K562 (cell line): ENCODE measurements around the gene LAPTM5. TPM values are rescaled to one million over a fixed set of nuclear protein-coding genes. Genes with fewer than 3 reads are reported as not detected.

Source experiments
- ATAC-seq: fragments of 200-7000 bp; cut with Tn5 transposase; 3 replicates; pipeline ENCODE4 v1.9.1; 2020; ENCODE audit warnings: moderate library complexity
- BruUV-seq: library from RNA; stranded (reverse); fragments of 400-500 nt; replicated peaks from 2 replicates; lab custom pipeline; 2021; lab: Mats Ljungman, UMichigan
- CTCF ChIA-PET: fragments of 300-600 bp; formaldehyde crosslinking; extraction: SDS; loops from one replicate; lab custom pipeline; 2021; ENCODE audit warnings: low intra/inter-chr PET ratio; lab: Yijun Ruan, JAX
- POLR2A ChIA-PET: fragments of 300-600, 350-650 bp; sonication (Branson Sonifier 250); formaldehyde crosslinking; extraction: SDS; loops from one replicate; lab custom pipeline; 2021; ENCODE audit warnings: antibody characterized with exemption, inconsistent platforms; lab: Yijun Ruan, JAX
- DNase-seq, 4 experiments: peaks; one replicate each; pipeline versions ENCODE4 v3.0.0 to v3.0.0-alpha.2; 2011 to 2018; ENCODE audit warnings: low spot score in 3 of 4, mixed read lengths in 3 of 4; ENCODE audit errors: extremely low read depth in 1 of 4
- FAIRE-seq: peaks from 2 replicates; lab custom pipeline; 2011; peaks lifted over from hg19 to GRCh38; lab: Jason Lieb, UNC
- H2AFZ ChIP-seq: 2 replicates; pipeline ENCODE4 v1.6.0; 2011; ENCODE audit warnings: low read depth, low read length, control low read depth, inconsistent platforms
- H3K27ac ChIP-seq: fragments of 200-600 bp; 3 replicates; pipeline ENCODE4 v1.8.0; 2011; ENCODE audit warnings: low read depth, mild to moderate bottlenecking, control low read depth, inconsistent platforms, low read length, moderate library complexity, mixed read lengths; ENCODE audit errors: extremely low read depth
- H3K27me3 ChIP-seq, 2 experiments: fragments of 300-600 bp in 1 of 2; 2 replicates in 1 of 2; 3 replicates in 1 of 2; pipeline versions ENCODE4 v1.6.0 to v1.8.0; 2011; ENCODE audit warnings: inconsistent platforms in 2 of 2, low read length in 2 of 2, mild to moderate bottlenecking in 1 of 2, mixed read lengths in 1 of 2, moderate library complexity in 1 of 2; ENCODE audit not compliant: control insufficient read depth in 2 of 2, insufficient read depth in 2 of 2
- H3K36me3 ChIP-seq: fragments of 300-600 bp; 3 replicates; pipeline ENCODE4 v1.8.0; 2011; ENCODE audit warnings: mild to moderate bottlenecking, low read length, inconsistent platforms; ENCODE audit not compliant: control insufficient read depth, insufficient read depth
- H3K4me1 ChIP-seq, 2 experiments: fragments of 200-600 bp in 1 of 2; replicated peaks in 1 of 2; 2 replicates in 1 of 2; 3 replicates in 1 of 2; pipeline versions ENCODE4 v1.5.1 to v1.8.0; 2011; ENCODE audit warnings: inconsistent platforms in 2 of 2, low read length in 2 of 2, mild to moderate bottlenecking in 1 of 2, mixed read lengths in 1 of 2, moderate library complexity in 1 of 2; ENCODE audit not compliant: control insufficient read depth in 2 of 2, insufficient read depth in 2 of 2
- H3K4me2 ChIP-seq: 2 replicates; pipeline ENCODE4 v1.6.1; 2011; ENCODE audit warnings: low read length, control low read depth, inconsistent platforms, mixed read lengths; ENCODE audit not compliant: insufficient read depth
- H3K4me3 ChIP-seq: fragments of 200-600 bp; sonication (generic), shearing (Covaris generic); 2 replicates; pipeline ENCODE4 v1.5.1; 2016; ENCODE audit warnings: control low read depth, inconsistent platforms
- H3K79me2 ChIP-seq: fragments of 200-600 bp; 3 replicates; pipeline ENCODE4 v1.8.0; 2011; ENCODE audit warnings: low read length, inconsistent platforms; ENCODE audit not compliant: control insufficient read depth, insufficient read depth
- H3K9ac ChIP-seq, 2 experiments: 2 replicates each; pipeline versions ENCODE4 v1.6.0 to v1.6.1; 2011; ENCODE audit warnings: low read depth in 2 of 2, low read length in 2 of 2, control low read depth in 1 of 2, inconsistent platforms in 1 of 2, mild to moderate bottlenecking in 1 of 2, mixed read lengths in 1 of 2; ENCODE audit not compliant: insufficient read depth in 1 of 2
- H3K9me1 ChIP-seq: one replicate; pipeline ENCODE4 v1.6.0; 2011; ENCODE audit warnings: inconsistent platforms, mild to moderate bottlenecking, low read length, moderate library complexity; ENCODE audit not compliant: control insufficient read depth, insufficient read depth
- H3K9me3 ChIP-seq: replicated peaks from 2 replicates; pipeline ENCODE4 v1.5.1; 2011; ENCODE audit warnings: low read depth, low read length, inconsistent platforms; ENCODE audit not compliant: control insufficient read depth, insufficient read depth
- H4K20me1 ChIP-seq: replicated peaks from 2 replicates; pipeline ENCODE4 v1.6.1; 2011; ENCODE audit warnings: low read length, inconsistent platforms, mixed read lengths; ENCODE audit not compliant: control insufficient read depth, insufficient read depth
- FOS ChIP-seq: IDR thresholded peaks from 3 replicates; pipeline ENCODE4 v1.6.1; 2011; ENCODE audit not compliant: insufficient read length; ENCODE audit errors: extremely low read depth
- FOXK1 ChIP-seq: sonication (generic); formaldehyde crosslinking; IDR thresholded peaks from 2 replicates; pipeline ENCODE4 v1.8.0; 2022; ENCODE audit warnings: missing genetic modification reagents, mild to moderate bottlenecking, borderline replicate concordance
- HIVEP1 ChIP-seq: fragments of 250-450 bp; sonication (Bioruptor Pico); IDR thresholded peaks from 2 replicates; pipeline ENCODE4 v1.4.0; 2020; ENCODE audit warnings: mild to moderate bottlenecking
- KDM1A ChIP-seq, 2 experiments: fragments of 450-650 bp; IDR thresholded peaks; 2 replicates each; pipeline ENCODE4 v1.6.1; 2016; ENCODE audit warnings: mild to moderate bottlenecking in 2 of 2
- KLF1 ChIP-seq: fragments of 450-650 bp; IDR thresholded peaks from 2 replicates; pipeline ENCODE4 v1.6.1; 2016; ENCODE audit warnings: missing genetic modification characterization, missing compliant biosample characterization
- PHTF2 ChIP-seq: fragments of 250-450 bp; sonication (Bioruptor Pico); IDR thresholded peaks from 2 replicates; pipeline ENCODE4 v1.5.0; 2021; ENCODE audit warnings: mild to moderate bottlenecking
- RBM25 ChIP-seq: fragments of 200-400 bp; formaldehyde crosslinking; IDR thresholded peaks from 2 replicates; pipeline ENCODE4 v1.6.1; 2018; ENCODE audit warnings: low read length, low read depth, moderate library complexity; ENCODE audit not compliant: severe bottlenecking
- SIRT6 ChIP-seq: IDR thresholded peaks from one replicate; pipeline ENCODE4 v1.6.1; 2012; ENCODE audit warnings: low read depth, mild to moderate bottlenecking, control low read depth, inconsistent platforms, low read length, moderate library complexity
- SPI1 ChIP-seq: IDR thresholded peaks from 2 replicates; pipeline ENCODE4 v1.6.1; 2011; ENCODE audit warnings: low read depth, low read length, control low read depth, borderline replicate concordance
- YY1 ChIP-seq, 3 experiments: IDR thresholded peaks; 2 replicates each; pipeline ENCODE4 v1.6.1; 2011; ENCODE audit warnings: low read length in 2 of 3, mild to moderate bottlenecking in 2 of 3, moderate library complexity in 2 of 3, borderline replicate concordance in 1 of 3, control low read depth in 1 of 3, low read depth in 1 of 3; ENCODE audit not compliant: insufficient read depth in 3 of 3, insufficient replicate concordance in 2 of 3, control insufficient read depth in 1 of 3, insufficient read length in 1 of 3; ENCODE audit errors: extremely low read depth in 1 of 3
- ZNF12 ChIP-seq: sonication (generic); formaldehyde crosslinking; IDR thresholded peaks from 2 replicates; pipeline ENCODE4 v1.4.0; 2020; ENCODE audit warnings: mild to moderate bottlenecking, missing genetic modification reagents
- ZNF143 ChIP-seq: sonication (generic); formaldehyde crosslinking; IDR thresholded peaks from 2 replicates; pipeline ENCODE4 v1.9.0; 2022; ENCODE audit warnings: mild to moderate bottlenecking, missing genetic modification reagents
- ZNF165 ChIP-seq: fragments of 250-450 bp; sonication (Bioruptor Pico); IDR thresholded peaks from 2 replicates; pipeline ENCODE4 v1.4.0; 2020; ENCODE audit warnings: borderline replicate concordance
- WGBS: fragments of 100-300 bp; shearing (Covaris generic); methylation state at CpG from one replicate; pipeline ENCODE4 v1.1.6; 2016; ENCODE audit warnings: low coverage, mixed read lengths; ENCODE audit not compliant: insufficient coverage; ENCODE audit errors: missing lambda C conversion rate; 5-methylcytosine and 5-hydroxymethylcytosine counted together
- in situ Hi-C: fragments of 300-500 bp; cut with MboI; formaldehyde crosslinking; loops from 4 replicates; pipeline ENCODE4 v1.15.0; 2018; ENCODE audit warnings: inconsistent platforms, mixed read lengths
- intact Hi-C: fragments of 100-400 bp; cut with micrococcal nuclease; formaldehyde crosslinking; loops from 2 replicates; pipeline ENCODE4 v1.14.2; 2022
- polyA plus RNA-seq, 8 experiments: library from polyadenylated mRNA; depleted of rRNA in 4 of 8; stranded (reverse) in 5 of 8; unstranded in 3 of 8; fragments of >200 nt; fragmentation: Nextera tagmentation in 2 of 8; fragmentation: Illumina TruSeq in 1 of 8; extraction: Ambion mirVana in 2 of 8; extraction: Trizol in 1 of 8; gene quantifications; 2 replicates each; pipeline versions ENCODE4 v1.2.1 to v1.2.3, GENCODE V29; 2011 to 2014; ENCODE audit warnings: inconsistent platforms in 1 of 8, missing spikeins in 1 of 8
- total RNA-seq, 7 experiments: library from RNA; depleted of rRNA in 6 of 7; stranded (reverse); fragments of >200 nt in 6 of 7; fragmentation: Illumina TruSeq in 2 of 7; extraction: Trizol in 2 of 7; gene quantifications; 2 replicates each; pipeline versions ENCODE4 v1.2.1 to v1.2.3, GENCODE V29; 2011 to 2021; ENCODE audit warnings: low replicate concordance in 1 of 7
- TF ChIP-seq, protein P1 (sequence below), 2 experiments: IDR thresholded peaks; 2 replicates each; pipeline ENCODE4 v1.6.1; 2011; ENCODE audit warnings: borderline replicate concordance in 1 of 2, control low read depth in 1 of 2, low read depth in 1 of 2, low read length in 1 of 2, mild to moderate bottlenecking in 1 of 2, mixed read lengths in 1 of 2, moderate library complexity in 1 of 2; ENCODE audit not compliant: insufficient read depth in 1 of 2, insufficient read length in 1 of 2, poor library complexity in 1 of 2, severe bottlenecking in 1 of 2; ENCODE audit errors: extremely low read depth in 1 of 2
- TF ChIP-seq, protein P2 (sequence below): fragments of 450-650 bp; formaldehyde crosslinking; IDR thresholded peaks from 2 replicates; pipeline ENCODE4 v1.4.0; 2020; ENCODE audit warnings: mild to moderate bottlenecking

The LAPTM5 gene
- total and polyA plus RNA-seq, 9 of the 15 experiments (the other 6 are each of a cell fraction or from before 2014, with no cell fraction given) = 2.4 to 47.3 (median 20.3) TPM

DNA sequence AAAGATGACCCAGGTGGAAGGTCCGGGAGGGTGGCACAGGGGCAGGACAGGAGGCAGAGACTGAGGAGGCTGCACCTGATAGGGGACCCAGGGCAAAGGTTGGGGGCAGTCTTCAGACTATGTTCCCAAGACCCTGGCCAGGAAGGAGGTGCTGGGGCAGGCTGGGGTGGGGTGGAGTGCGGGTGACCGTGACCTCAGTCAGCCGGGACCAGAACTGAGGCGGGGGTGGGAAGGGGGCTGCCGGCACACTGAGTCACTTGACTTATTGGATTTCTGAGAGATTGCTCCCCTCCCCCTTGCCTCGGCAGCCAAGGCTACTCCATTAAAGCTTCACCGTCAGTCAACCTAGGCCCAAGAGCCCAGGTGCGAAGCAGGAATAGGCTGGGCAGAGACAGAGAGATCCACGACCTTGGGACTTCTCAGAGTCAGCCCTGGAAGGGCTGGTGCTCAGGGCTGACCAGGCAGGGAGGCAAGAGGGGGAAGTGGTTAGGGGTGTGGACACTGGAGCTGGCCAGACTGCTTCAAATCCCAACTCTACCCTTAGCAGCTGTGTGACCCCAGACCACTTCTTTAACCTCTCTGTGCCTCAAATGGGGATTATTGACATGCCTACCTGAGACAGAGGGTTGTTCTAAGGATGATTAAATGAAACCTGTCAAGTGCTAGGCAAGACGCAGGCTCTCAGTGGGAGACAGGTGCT lies 47.9 kb upstream of the LAPTM5 start (continued):
- TF ChIP-seq, protein P1, sequence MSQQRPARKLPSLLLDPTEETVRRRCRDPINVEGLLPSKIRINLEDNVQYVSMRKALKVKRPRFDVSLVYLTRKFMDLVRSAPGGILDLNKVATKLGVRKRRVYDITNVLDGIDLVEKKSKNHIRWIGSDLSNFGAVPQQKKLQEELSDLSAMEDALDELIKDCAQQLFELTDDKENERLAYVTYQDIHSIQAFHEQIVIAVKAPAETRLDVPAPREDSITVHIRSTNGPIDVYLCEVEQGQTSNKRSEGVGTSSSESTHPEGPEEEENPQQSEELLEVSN (IDR thresholded peaks at IDR 0.05; ENCODE audit: borderline replicate concordance in 1 of 2, extremely low read depth in 1 of 2, insufficient read depth in 1 of 2, insufficient read length in 1 of 2, low read depth in 1 of 2, low read length in 1 of 2, poor library complexity in 1 of 2, severe bottlenecking in 1 of 2) = no peak
- peak in 1 of 3 experiments; percentile 25 for TF ChIP-seq YY1 (IDR thresholded peaks at IDR 0.05; ENCODE audit: borderline replicate concordance in 1 of 3, control insufficient read depth in 1 of 3, extremely low read depth in 1 of 3, insufficient read depth in 3 of 3, insufficient read length in 1 of 3, insufficient replicate concordance in 2 of 3, low read depth in 1 of 3, low read length in 2 of 3)

DNA sequence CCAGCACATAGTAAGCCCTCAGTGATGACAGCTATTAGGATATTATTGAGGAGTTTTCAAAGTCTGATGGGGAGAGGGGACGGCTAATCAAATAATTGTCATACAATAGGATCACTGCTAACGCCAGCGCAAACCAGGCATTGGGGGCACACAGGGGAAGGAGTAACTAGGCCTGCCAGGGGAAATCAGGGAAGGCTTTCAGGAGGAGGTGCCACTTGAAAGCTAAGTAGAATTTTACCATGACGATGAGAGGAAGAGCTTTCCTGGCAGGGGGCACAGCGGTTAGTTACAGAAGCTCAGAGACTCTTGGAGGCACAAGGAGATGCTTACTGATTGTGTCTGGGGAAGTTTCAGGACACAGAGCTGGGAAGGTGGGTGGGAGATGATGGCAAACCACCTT lies 47.2 kb upstream of the LAPTM5 start:
- intact Hi-C loops (loop anchor here (5.0 kb wide), 1 partner anchor 52 kb away; no protein-coding TSS in a partner anchor), in situ Hi-C loops (loop anchor here (5.0 kb wide), 1 partner anchor 107 kb away; no protein-coding TSS in a partner anchor)
- no peak for DNase-seq
- ATAC-seq = no peak
- Histone ChIP-seq H3K4me1 (peaks cover 23 to 24% of the 10 kb centered on the region in 2 experiments), H3K27ac (no peak overlapping the region), H3K9ac (no peak overlapping the region), H4K20me1 (no peaks in the 10 kb centered on the region), H3K4me3 (no peak overlapping the region), H3K9me1 (no peaks in the 10 kb centered on the region), H3K79me2 (no peaks in the 10 kb centered on the region), H3K4me2 (no peak overlapping the region), H3K36me3 (no peaks in the 10 kb centered on the region), H3K27me3 (no peaks in the 10 kb centered on the region; a peak in 1 of 5 replicates), H2AFZ (no peak overlapping the region), H3K9me3 (no peaks in the 10 kb centered on the region)
- WGBS = 39% methylated on average over 5 of the region's 5 CpGs
- no TSS peak for BruUV-seq
- ChIA-PET POLR2A (interaction anchor here (0.5 to 2.0 kb wide), 10 partner anchors 10 to 128 kb away, joined by 3 to 13 read pairs (median 3); no protein-coding TSS in a partner anchor), CTCF (interaction anchor here (4.7 kb wide), 1 partner anchor 106 kb away, joined by 109 read pairs; the partner anchor contains the start of gene SDC3)
- FAIRE-seq = no peak
- no peak for TF ChIP-seq PHTF2
- TF ChIP-seq SPI1 = no peak
- TF ChIP-seq FOS = no peak
- TF ChIP-seq RBM25 = peak; percentile 80
- no peak for TF ChIP-seq HIVEP1
- TF ChIP-seq ZNF143 = no peak
- no peak for TF ChIP-seq ZNF165 (CRISPR knock-in tag)
- 0 out of 2 replicates have a peak, but pooled peaks have one; percentile 15 for TF ChIP-seq FOXK1
- no peak for TF ChIP-seq SIRT6
- no peak for TF ChIP-seq KLF1 (tag)
- TF ChIP-seq KDM1A (IDR thresholded peaks at IDR 0.05) = peak; percentile 40 to 49; a peak in 1 of 4 replicates
- no peak for TF ChIP-seq ZNF12 (CRISPR knock-in tag)
- TF ChIP-seq, protein P2, sequence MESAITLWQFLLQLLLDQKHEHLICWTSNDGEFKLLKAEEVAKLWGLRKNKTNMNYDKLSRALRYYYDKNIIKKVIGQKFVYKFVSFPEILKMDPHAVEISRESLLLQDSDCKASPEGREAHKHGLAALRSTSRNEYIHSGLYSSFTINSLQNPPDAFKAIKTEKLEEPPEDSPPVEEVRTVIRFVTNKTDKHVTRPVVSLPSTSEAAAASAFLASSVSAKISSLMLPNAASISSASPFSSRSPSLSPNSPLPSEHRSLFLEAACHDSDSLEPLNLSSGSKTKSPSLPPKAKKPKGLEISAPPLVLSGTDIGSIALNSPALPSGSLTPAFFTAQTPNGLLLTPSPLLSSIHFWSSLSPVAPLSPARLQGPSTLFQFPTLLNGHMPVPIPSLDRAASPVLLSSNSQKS = no peak
